Esophagus (tissue), 2 donors: Measurements from ENCODE around the gene MNT. TPM values are rescaled to one million over a fixed set of nuclear protein-coding genes. Genes with fewer than 3 reads are reported as not detected.
A peak's percentile ranks its signal among the peaks of the same experiment; 100 is the strongest.

Experiments
- H3K27ac ChIP-seq, 2 donors: one replicate each; pipeline ENCODE4 v1.5.1; 2013; ENCODE audit warnings: low read depth in 2 of 2, mild to moderate bottlenecking in 2 of 2, inconsistent platforms in 1 of 2, low read length in 1 of 2, moderate library complexity in 1 of 2
- H3K27me3 ChIP-seq, 2 donors: one replicate each; pipeline ENCODE4 v1.6.1; 2013; ENCODE audit warnings: low read length in 2 of 2, control low read depth in 1 of 2, mild to moderate bottlenecking in 1 of 2; ENCODE audit not compliant: insufficient read depth in 2 of 2, control insufficient read depth in 1 of 2
- H3K36me3 ChIP-seq, 2 donors: one replicate each; pipeline ENCODE4 v1.6.1; 2013; ENCODE audit warnings: low read length in 1 of 2; ENCODE audit not compliant: control insufficient read depth in 2 of 2, insufficient read depth in 2 of 2
- H3K4me1 ChIP-seq, 2 donors: one replicate each; pipeline ENCODE4 v1.6.1; 2013; ENCODE audit warnings: low read length in 1 of 2; ENCODE audit not compliant: control insufficient read depth in 2 of 2, insufficient read depth in 2 of 2
- H3K4me3 ChIP-seq, 2 donors: one replicate each; pipeline ENCODE4 v1.5.1; 2013; ENCODE audit warnings: low read length in 2 of 2, mild to moderate bottlenecking in 2 of 2, low read depth in 1 of 2, moderate library complexity in 1 of 2
- H3K9me3 ChIP-seq, 2 donors: one replicate each; pipeline ENCODE4 v1.6.1; 2013; ENCODE audit warnings: mild to moderate bottlenecking in 2 of 2, low read depth in 1 of 2, low read length in 1 of 2, moderate library complexity in 1 of 2; ENCODE audit not compliant: control insufficient read depth in 2 of 2, insufficient read depth in 1 of 2
- WGBS, 2 donors: extraction: QIAGEN DNeasy Blood & Tissue Kit; methylation state at CpG; one replicate each; pipeline ENCODE4 v1.1.7; 2013; 5-methylcytosine and 5-hydroxymethylcytosine counted together
- polyA plus RNA-seq, 2 donors: library from polyadenylated mRNA; stranded (reverse); fragments of 200-250 nt; gene quantifications; one replicate each; pipeline ENCODE4 v1.2.3, GENCODE V29; 2013
- donor health status: healthy with polysubstance abuse.
- donor health status: Bipolar disorder and iron deficiency.

The MNT gene
- polyA plus RNA-seq, 2 donors: 9.9 to 14.6 TPM

DNA sequence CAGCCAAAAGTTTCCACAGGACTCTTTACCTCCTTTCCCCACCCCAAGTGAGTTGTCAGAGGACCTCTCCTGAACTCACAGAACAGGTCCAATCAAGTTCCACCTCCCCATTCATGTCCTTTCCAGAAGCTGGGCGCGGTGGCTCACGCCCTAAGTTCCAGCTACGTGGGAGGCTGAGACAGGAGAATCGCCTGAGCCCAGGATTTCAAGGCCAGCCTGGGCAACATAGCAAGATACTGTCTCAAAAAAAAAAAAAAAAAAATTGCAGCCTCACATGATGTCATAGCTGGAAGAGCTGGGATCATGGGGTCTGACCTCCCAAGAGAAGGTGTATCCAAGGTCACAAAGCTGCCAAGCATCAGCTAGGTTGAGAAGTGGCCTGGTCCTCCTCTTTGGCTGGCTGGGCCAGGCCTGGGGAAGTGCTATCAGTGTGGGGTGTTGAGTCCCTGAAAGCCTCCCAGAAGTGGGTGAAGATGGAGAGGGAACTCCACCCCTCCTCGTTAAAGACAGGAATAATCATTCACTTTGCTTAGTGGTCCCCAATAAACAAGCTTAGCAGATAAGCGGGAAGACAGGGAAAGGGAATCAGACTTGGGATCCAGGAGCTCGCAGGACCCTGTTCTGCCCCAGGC, 5.5 kb upstream of the MNT start:
- H3K4me3 ChIP-seq: no peak overlapping the region
- H3K27ac ChIP-seq: peak overlapping the region; percentile 98 to 100
- H3K36me3 ChIP-seq: no peaks in the 10 kb centered on the region
- H3K9me3 ChIP-seq: no peaks in the 10 kb centered on the region
- H3K4me1 ChIP-seq: peaks cover 4 to 9% of the 10 kb centered on the region in 2 donors
- no peaks in the 10 kb centered on the region for H3K27me3 ChIP-seq
- WGBS, 2 donors: 48 to 61% methylated on average over 8 of the region's 8 CpGs

DNA sequence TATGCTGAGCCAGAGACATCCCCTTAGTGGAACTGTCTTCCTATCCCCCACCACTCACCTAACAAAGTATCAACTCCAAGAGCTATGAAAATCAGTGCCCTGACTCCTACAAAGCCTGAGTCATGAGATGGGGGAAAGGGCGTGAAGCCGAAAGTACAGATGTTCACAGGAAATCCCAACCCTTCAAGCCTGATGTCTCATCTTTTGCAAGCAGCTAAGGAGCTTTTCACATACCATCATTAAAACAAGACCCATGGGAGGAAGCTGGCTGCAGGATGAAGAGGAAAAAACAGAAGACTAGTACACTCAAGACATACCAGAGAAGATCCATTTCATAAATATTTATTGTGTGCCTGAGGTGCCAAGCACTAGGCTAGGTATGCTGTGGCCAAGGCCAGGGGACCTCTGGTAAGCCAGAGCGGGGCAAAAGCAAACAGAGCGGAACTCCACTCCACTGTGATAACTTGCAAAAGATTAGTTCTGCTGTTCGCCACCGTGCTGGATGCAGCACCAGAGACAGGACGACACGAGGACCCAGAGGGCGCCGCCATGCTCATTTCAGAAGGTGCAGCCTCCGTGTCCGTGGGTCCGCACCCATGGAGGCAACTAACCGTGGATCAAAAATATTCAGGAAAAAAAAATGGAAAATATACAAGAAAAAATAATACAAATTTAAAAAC, 4.5 kb upstream of the MNT start:
- Histone ChIP-seq H3K4me1 (peaks cover 4 to 9% of the 10 kb centered on the region in 2 donors), H3K27me3 (no peaks in the 10 kb centered on the region), H3K4me3 (no peak overlapping the region), H3K36me3 (no peaks in the 10 kb centered on the region), H3K27ac (peak overlapping the region; percentile 98 to 100), H3K9me3 (no peaks in the 10 kb centered on the region)
- whole genome bisulfite sequencing, 2 donors: 69 to 76% methylated on average over 14 of the region's 14 CpGs

DNA sequence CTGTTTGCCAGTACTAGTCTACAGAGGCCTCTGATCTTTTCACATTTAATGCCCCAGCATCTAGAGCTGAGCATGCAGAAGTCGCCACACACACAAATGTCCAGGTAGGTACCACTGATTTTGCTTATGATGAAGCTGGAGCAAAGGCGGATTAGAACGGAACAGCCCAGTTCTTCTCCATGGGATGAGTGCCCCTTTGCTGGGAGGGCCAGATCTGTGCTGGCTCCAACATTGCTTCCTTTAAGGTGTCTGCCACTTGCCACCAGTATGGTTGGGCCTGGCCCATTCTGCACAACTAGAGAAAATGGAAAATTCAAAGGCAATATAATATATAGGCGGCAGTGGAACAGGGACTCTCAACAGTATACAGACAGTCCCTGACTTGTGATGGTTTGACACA, 2.2 kb upstream of the MNT start:
- H3K4me3 ChIP-seq: no peak overlapping the region
- no peaks in the 10 kb centered on the region for H3K36me3 ChIP-seq
- H3K27ac ChIP-seq: peak overlapping the region; percentile 98 to 100
- H3K27me3 ChIP-seq: no peaks in the 10 kb centered on the region
- no peaks in the 10 kb centered on the region for H3K9me3 ChIP-seq
- WGBS, 2 donors: 94 to 95% methylated on average over 4 of the region's 4 CpGs
- peaks cover 8 to 14% of the 10 kb centered on the region in 2 donors for H3K4me1 ChIP-seq

DNA sequence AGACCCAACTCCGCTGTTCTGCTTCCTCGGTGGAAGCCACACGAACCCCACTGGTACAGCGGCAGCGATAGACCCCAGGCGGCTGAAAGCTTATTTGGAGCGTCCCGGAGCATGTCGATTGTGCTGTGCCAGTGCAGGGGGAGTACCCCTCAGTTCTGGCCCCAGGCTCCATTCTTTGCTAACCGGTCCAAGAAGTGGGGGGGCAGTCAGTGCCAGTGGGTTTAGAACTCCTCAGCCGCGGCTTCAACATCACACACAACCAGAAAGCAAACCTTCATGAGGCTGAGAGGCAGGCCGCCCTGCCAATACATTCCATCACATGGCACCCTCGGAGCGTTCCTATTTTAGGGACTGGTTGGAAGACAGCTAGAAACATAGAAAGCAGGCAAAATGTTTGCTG, 1.7 kb upstream of the MNT start:
- H3K4me1 ChIP-seq: peaks cover 12 to 19% of the 10 kb centered on the region in 2 donors
- peak overlapping the region; percentile 25 to 92 for H3K4me3 ChIP-seq
- H3K27ac ChIP-seq: peak overlapping the region; percentile 98 to 100
- H3K27me3 ChIP-seq: no peaks in the 10 kb centered on the region
- 19 to 20% methylated on average over 15 of the region's 15 CpGs for WGBS, 2 donors
- H3K36me3 ChIP-seq: no peaks in the 10 kb centered on the region
- no peaks in the 10 kb centered on the region for H3K9me3 ChIP-seq

DNA sequence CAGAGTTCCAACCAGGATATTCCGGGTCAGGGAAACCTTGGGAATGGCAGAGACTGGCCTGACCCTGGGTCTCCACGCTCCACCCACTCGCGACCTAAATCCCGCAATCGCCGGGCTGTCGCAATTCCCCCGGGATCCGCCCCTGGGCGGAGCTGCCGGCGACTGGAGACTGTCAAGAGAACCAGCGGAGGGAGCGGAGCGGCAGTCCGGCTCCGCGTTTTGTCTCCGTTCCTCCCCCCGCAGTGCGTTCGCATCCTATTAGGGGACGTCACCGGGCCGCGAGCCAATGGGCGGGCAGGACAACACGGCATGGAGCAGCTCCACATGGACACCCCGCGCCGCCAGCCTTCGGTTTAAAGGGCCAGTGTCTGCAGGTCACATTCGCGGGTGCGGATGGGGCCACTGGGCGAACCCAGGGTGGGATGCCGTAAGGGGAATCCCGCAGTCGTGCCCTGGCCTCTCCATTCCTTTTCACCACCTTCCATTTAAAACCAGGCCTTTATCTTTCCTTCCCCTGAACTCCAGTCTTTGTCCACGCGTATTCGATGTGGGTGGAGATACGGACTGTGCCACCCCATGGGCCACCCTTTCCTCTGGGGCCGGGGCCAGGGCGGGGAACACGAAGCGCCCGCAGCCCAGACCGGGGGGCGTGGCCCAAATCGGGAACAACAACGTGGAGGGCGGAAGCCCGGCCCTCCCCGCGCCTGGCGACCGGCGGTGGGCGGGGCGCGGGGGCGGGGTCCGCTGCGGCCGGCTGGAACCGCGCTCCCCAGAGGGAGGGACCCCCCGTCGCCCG, 764 bp upstream of the MNT start:
- H3K4me1 ChIP-seq: peaks cover 15 to 18% of the 10 kb centered on the region in 2 donors
- H3K27me3 ChIP-seq: no peaks in the 10 kb centered on the region
- H3K9me3 ChIP-seq: no peaks in the 10 kb centered on the region
- WGBS, 2 donors: 0 to 1% methylated on average over 67 to 72 of the region's 72 CpGs
- H3K4me3 ChIP-seq: peak overlapping the region; percentile 90 to 92
- H3K36me3 ChIP-seq: no peaks in the 10 kb centered on the region
- H3K27ac ChIP-seq: peak overlapping the region; percentile 98 to 100

DNA sequence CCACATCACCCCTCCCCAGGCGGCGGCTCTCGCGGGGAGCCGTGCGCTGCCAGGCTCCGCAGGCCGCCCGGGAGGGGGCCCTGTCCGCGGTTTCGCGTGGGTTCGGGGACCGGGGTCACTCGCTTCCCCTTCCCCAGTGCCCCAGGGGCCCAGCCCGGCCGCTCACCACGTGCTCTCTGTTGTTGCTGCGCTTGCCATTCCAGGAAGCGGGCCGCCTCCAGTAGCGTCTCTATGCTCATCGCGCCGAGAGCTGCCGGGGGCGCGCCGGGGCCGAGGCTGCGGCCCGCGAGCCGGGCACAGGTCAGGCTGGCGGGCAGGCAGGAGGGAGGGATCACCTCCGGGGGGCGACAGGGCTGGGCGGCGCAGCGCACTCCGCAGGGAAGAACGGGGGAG, 390 bp downstream of the MNT start:
- Histone ChIP-seq H3K4me3 (peak overlapping the region; percentile 90 to 92), H3K9me3 (no peaks in the 10 kb centered on the region), H3K27me3 (no peaks in the 10 kb centered on the region), H3K4me1 (peaks cover 23 to 29% of the 10 kb centered on the region in 2 donors), H3K36me3 (no peaks in the 10 kb centered on the region), H3K27ac (peak overlapping the region; percentile 98 to 100)
- 1% methylated on average over 43 of the region's 43 CpGs for WGBS, 2 donors

DNA sequence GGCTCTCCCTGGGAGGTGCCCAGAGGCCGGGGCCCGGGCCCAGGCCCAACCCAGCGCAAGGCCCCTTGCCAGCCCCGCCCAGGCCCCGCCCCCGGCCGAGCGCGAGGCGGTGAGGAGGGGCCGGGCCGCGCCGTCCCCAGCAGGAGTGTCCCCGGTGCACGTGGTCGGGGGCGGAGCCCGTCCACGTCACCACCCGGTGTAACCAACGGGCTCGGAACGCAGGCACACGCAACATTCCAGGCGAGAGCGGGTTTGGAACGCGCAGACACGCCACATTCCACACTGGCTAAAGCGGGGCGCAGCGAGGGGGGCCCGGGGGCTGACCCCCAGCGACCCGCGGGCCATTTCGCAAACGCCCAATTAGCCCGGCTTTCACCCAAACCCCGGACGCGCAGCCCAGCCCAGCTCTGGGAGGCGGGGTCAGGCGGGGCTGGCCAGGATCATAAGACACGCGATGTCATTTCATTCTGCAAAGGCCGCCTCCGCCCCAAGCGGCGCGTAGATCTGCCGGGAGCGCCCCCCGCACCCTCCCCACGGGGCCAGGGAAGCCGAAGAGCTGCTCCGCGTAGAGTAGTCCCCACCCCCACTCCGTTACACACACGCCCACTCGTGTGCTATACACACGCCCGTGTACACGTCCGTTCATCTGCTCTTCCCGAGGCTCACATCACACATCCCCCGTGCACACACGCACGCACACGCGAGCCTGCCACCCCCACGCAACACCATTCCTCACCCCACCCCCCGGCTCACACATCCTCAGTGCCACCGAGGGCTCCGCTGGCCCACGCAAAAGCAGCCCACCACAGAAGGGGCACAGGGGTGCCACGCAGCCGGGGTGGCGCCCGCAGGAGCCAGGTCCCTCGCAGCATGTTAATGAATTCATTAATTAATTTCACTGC, 1.0 kb downstream of the MNT start:
- Histone ChIP-seq H3K4me1 (peaks cover 23 to 31% of the 10 kb centered on the region in 2 donors), H3K4me3 (peak overlapping the region; percentile 90 to 92)
- 0 to 1% methylated on average over 70 to 82 of the region's 82 CpGs for WGBS, 2 donors

DNA sequence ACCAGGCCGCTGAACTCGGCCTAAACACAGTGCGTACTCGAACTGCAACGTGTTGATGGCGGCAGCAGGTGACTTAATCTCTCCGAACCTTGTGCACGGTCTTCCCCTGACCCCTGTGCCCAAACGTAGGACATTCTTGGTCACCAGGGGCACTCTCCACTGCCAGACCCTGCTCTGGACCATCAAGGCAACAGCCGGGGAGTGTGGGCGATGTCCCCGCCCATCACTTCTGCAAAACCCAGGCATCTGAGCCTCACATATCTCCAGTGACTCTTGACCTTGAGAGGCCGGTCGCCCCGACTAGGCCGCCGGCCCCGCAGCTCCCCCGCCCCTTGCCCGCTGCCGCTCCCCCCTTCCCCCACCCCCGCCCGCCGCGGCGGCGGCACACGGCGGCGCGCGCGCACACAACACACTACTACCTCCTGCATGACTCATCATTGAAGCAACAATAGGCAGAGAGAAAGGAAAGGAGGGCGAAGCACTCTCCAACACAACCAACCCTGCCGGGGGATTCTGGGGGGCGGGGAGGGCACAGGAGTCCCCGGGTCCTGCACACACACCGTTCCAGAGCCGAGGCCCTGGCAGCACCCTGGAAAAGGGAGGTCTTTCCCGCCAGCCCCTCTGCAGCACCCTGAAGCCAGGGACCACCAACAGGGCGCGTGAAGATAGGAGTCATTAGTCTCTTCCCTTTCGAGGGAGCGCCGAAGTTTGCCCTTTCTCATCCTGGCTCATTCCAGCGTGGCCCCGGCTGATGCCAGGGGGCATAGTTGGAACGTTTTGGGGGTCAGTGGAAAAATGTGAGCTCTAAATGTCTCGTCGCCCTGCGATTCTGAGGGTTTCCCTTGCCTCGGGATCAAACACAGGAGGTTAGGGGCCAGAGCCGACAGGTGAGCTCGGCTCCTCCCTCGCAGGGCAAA, 1.9 kb downstream of the MNT start:
- Histone ChIP-seq H3K9me3 (no peaks in the 10 kb centered on the region), H3K4me3 (peak overlapping the region; percentile 44 to 92), H3K27ac (peak overlapping the region; percentile 98 to 100), H3K36me3 (no peaks in the 10 kb centered on the region), H3K4me1 (peaks cover 23 to 37% of the 10 kb centered on the region in 2 donors), H3K27me3 (no peaks in the 10 kb centered on the region)
- WGBS, 2 donors: 12 to 15% methylated on average over 55 of the region's 55 CpGs

More for the DNA sequence above, 1.0 kb downstream of the MNT start:
- Histone ChIP-seq H3K36me3 (no peaks in the 10 kb centered on the region), H3K27me3 (no peaks in the 10 kb centered on the region), H3K27ac (peak overlapping the region; percentile 98 to 100), H3K9me3 (no peaks in the 10 kb centered on the region)
